ENCODE data around the gene HARS1.

GRCh38 chr5:140632366-140633020 lies 58.7 kb downstream of the HARS1 start:
- no peak for TF ChIP-seq CTCF (IDR thresholded peaks at IDR 0.05)
- no peak for TF ChIP-seq POLR2A (IDR thresholded peaks at IDR 0.05)

All from transverse colon (tissue), 3 donors.